PC-9 (cell line): ENCODE measurements around the gene PPARGC1A.

Experiments used
- EZH2 ChIP-seq: fragments of 200-600 bp; sonication (generic); IDR thresholded peaks from 2 replicates; pipeline ENCODE4 v1.8.0; 2017; ENCODE audit warnings: antibody characterized with exemption, low read depth
- TF ChIP-seq, protein P1 (sequence below): fragments of 200-600 bp; sonication (generic); conservative IDR thresholded peaks from 2 replicates; pipeline ENCODE4 v1.6.1; 2017; ENCODE audit warnings: mixed run types, antibody characterized with exemption, mild to moderate bottlenecking, moderate library complexity

GRCh38 chr4:23871426-23871825, 18.4 kb downstream of the PPARGC1A start:
- TF ChIP-seq, protein P1, sequence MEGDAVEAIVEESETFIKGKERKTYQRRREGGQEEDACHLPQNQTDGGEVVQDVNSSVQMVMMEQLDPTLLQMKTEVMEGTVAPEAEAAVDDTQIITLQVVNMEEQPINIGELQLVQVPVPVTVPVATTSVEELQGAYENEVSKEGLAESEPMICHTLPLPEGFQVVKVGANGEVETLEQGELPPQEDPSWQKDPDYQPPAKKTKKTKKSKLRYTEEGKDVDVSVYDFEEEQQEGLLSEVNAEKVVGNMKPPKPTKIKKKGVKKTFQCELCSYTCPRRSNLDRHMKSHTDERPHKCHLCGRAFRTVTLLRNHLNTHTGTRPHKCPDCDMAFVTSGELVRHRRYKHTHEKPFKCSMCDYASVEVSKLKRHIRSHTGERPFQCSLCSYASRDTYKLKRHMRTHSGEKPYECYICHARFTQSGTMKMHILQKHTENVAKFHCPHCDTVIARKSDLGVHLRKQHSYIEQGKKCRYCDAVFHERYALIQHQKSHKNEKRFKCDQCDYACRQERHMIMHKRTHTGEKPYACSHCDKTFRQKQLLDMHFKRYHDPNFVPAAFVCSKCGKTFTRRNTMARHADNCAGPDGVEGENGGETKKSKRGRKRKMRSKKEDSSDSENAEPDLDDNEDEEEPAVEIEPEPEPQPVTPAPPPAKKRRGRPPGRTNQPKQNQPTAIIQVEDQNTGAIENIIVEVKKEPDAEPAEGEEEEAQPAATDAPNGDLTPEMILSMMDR: no peak
- TF ChIP-seq EZH2: no peak
